Activated T-helper 1 cell treated with anti-CD3 and anti-CD28 coated beads, Interleukin-12 subunit alpha, Interleukin-12 subunit beta, Interleukin-2, Interleukin-4 antibody, amounts not matched to agents 30 ng/mL and 10 ng/mL and 1 ng/mL, durations not matched to agents 14 hours and 24 hours and 36 hours (primary cell): ENCODE results near the gene CDYL. TPM values are rescaled to one million over a fixed set of nuclear protein-coding genes. Genes with fewer than 3 reads are reported as not detected.
"Not testable (repeated sequence)": the region's sequence is repeated elsewhere in the genome, so short reads cannot be mapped to it uniquely, and the experiment has no call there.

ENCODE experiments used
- DNase-seq: peaks from one replicate; pipeline ENCODE4 v3.0.0; 2021; ENCODE audit warnings: low spot score
- H3K27ac Mint-ChIP-seq: one replicate; pipeline ENCODE4 v1.8.0; 2021; ENCODE audit warnings: mild to moderate bottlenecking, mixed read lengths
- H3K27me3 Mint-ChIP-seq: one replicate; pipeline ENCODE4 v1.8.0; 2022; ENCODE audit warnings: mild to moderate bottlenecking, moderate library complexity, mixed read lengths; ENCODE audit not compliant: insufficient read depth
- H3K36me3 Mint-ChIP-seq: one replicate; pipeline ENCODE4 v1.8.0; 2021; ENCODE audit warnings: low read depth, mixed read lengths
- H3K4me1 Mint-ChIP-seq: one replicate; pipeline ENCODE4 v1.8.0; 2021; ENCODE audit warnings: low read depth, mixed read lengths
- H3K4me3 Mint-ChIP-seq: one replicate; pipeline ENCODE4 v1.8.0; 2021; ENCODE audit warnings: mild to moderate bottlenecking, moderate library complexity, mixed read lengths
- H3K9me3 Mint-ChIP-seq: one replicate; pipeline ENCODE4 v1.8.0; 2021; ENCODE audit warnings: mixed read lengths
- intact Hi-C: fragments of 100-400 bp; cut with micrococcal nuclease; formaldehyde crosslinking; loops from one replicate; pipeline ENCODE4 v1.15.1; 2024
- total RNA-seq: library from RNA; stranded (reverse); gene quantifications from 2 replicates; pipeline ENCODE4 v1.2.3, GENCODE V29; 2022

The CDYL gene
- total RNA-seq, 1 donor from 2014 or later = 26.8 TPM

DNA sequence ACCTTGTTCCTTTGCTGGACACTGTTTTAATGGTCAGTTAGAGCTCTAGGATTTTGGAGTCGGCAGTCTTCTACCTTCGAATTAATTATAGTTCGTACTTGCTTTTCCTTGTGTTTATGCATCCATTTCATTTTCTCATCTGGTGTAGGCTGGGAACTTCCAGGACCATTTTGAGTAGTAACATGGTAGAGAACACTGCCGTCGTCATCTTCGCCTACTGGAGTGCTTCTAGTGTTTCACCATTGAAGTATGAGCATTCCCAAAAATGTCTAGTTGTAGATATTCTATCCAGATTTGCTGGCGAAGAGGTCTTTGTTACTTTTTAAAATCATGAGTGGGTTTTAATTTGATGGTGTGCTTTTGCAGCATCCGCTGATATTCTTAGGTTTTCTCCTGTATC lies 36.9 kb downstream of the CDYL start:
- Mint-ChIP-seq H3K9me3 (peaks cover 3% of the 10 kb centered on the region), H3K4me3 (no peak overlapping the region), H3K27ac (no peak overlapping the region), H3K36me3 (peaks cover 2% of the 10 kb centered on the region), H3K4me1 (peaks cover 18% of the 10 kb centered on the region), H3K27me3 (no peaks in the 10 kb centered on the region)
- intact Hi-C loops = no loop called here
- DNase-seq = no peak

- H3K9me3 Mint-ChIP-seq = peaks cover 2% of the 10 kb centered on the region
- intact Hi-C loops = no loop called here
- H3K4me3 Mint-ChIP-seq = no peak overlapping the region
- no peak for DNase-seq
- H3K4me1 Mint-ChIP-seq = peaks cover 18% of the 10 kb centered on the region
- no peaks in the 10 kb centered on the region for H3K27me3 Mint-ChIP-seq
- peaks cover 3% of the 10 kb centered on the region for H3K36me3 Mint-ChIP-seq
- no peak overlapping the region for H3K27ac Mint-ChIP-seq
Observed at GRCh38 chr6:4814212-4814611, 38.0 kb downstream of the CDYL start.

DNA sequence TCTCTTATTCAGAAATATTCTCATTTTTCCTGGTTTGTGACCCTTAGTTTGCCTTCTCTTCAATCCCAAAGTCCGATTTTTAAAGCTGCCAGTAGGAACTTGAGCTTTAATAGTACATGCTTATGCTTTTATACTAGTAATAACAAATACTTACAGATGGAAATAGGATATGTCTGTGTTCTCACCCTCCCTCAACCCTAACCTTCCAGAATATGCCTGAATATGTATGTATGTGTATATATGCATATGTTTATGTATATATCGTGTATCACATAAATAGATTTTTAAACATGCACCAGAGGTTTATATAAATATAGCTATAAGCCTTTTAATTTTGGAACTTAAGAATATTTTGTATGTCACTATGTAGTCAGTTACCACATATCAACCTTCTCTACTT lies 38.8 kb downstream of the CDYL start:
- intact Hi-C loops = no loop called here
- no peaks in the 10 kb centered on the region for H3K9me3 Mint-ChIP-seq
- peaks cover 16% of the 10 kb centered on the region for H3K4me1 Mint-ChIP-seq
- H3K36me3 Mint-ChIP-seq = peaks cover 3% of the 10 kb centered on the region
- no peaks in the 10 kb centered on the region for H3K27me3 Mint-ChIP-seq
- H3K4me3 Mint-ChIP-seq = no peak overlapping the region
- no peak for DNase-seq
- no peak overlapping the region for H3K27ac Mint-ChIP-seq

DNA sequence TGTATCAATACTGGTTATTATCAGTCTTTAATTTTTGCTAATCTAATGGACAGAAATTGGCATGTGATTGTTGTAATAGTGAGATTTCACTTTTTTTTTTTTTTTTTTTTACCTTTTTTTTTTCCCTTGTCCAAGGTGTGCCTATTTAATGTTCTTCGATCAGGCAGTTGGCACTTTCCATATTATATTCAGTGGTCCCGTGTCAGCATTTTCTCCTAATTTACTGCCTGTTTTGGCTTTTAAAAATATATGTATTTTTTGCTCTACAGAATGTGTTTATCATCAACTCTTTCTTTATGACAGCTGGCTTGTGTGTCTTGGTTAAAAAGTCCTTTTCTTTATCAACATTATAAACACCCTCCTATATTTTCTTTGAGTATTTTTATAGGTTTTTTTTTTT lies 39.4 kb downstream of the CDYL start:
- intact Hi-C loops = no loop called here
- no peak overlapping the region for H3K4me3 Mint-ChIP-seq
- H3K27me3 Mint-ChIP-seq = no peaks in the 10 kb centered on the region
- no peak overlapping the region for H3K27ac Mint-ChIP-seq
- H3K4me1 Mint-ChIP-seq = peaks cover 13% of the 10 kb centered on the region
- no peak for DNase-seq
- H3K36me3 Mint-ChIP-seq = peaks cover 3% of the 10 kb centered on the region
- H3K9me3 Mint-ChIP-seq = no peaks in the 10 kb centered on the region

GRCh38 chr6:4816904-4817303 lies 40.7 kb downstream of the CDYL start:
- Mint-ChIP-seq H3K36me3 (peaks cover 1% of the 10 kb centered on the region), H3K4me1 (peaks cover 7% of the 10 kb centered on the region), H3K27ac (no peak overlapping the region), H3K27me3 (no peaks in the 10 kb centered on the region), H3K9me3 (no peaks in the 10 kb centered on the region), H3K4me3 (no peak overlapping the region)
- no peak for DNase-seq
- intact Hi-C loops = no loop called here

- peaks cover 1% of the 10 kb centered on the region for H3K36me3 Mint-ChIP-seq
- intact Hi-C loops = no loop called here
- no peaks in the 10 kb centered on the region for H3K27me3 Mint-ChIP-seq
- peaks cover under 1% of the 10 kb centered on the region for H3K4me1 Mint-ChIP-seq
- no peak overlapping the region for H3K27ac Mint-ChIP-seq
- DNase-seq = no peak
- H3K4me3 Mint-ChIP-seq = no peak overlapping the region
- H3K9me3 Mint-ChIP-seq = no peaks in the 10 kb centered on the region
Observed at GRCh38 chr6:4817551-4817950, 41.3 kb downstream of the CDYL start.

GRCh38 chr6:4818272-4818938 lies 42.2 kb downstream of the CDYL start:
- H3K36me3 Mint-ChIP-seq = peaks cover 1% of the 10 kb centered on the region
- H3K4me3 Mint-ChIP-seq = no peak overlapping the region
- intact Hi-C loops = no loop called here
- H3K9me3 Mint-ChIP-seq = no peaks in the 10 kb centered on the region
- H3K27ac Mint-ChIP-seq = no peak overlapping the region
- H3K27me3 Mint-ChIP-seq = no peaks in the 10 kb centered on the region
- no peak for DNase-seq
- H3K4me1 Mint-ChIP-seq = no peaks in the 10 kb centered on the region

GRCh38 chr6:4819706-4820283 lies 43.6 kb downstream of the CDYL start:
- H3K36me3 Mint-ChIP-seq = peaks cover 1% of the 10 kb centered on the region
- no peaks in the 10 kb centered on the region for H3K4me1 Mint-ChIP-seq
- DNase-seq = no peak
- intact Hi-C loops = no loop called here
- H3K27me3 Mint-ChIP-seq = no peaks in the 10 kb centered on the region
- H3K9me3 Mint-ChIP-seq = peaks cover 4% of the 10 kb centered on the region
- no peak overlapping the region for H3K4me3 Mint-ChIP-seq
- no peak overlapping the region for H3K27ac Mint-ChIP-seq

GRCh38 chr6:4820704-4821276 lies 44.6 kb downstream of the CDYL start:
- Mint-ChIP-seq H3K4me1 (no peaks in the 10 kb centered on the region), H3K27ac (no peak overlapping the region)

DNA sequence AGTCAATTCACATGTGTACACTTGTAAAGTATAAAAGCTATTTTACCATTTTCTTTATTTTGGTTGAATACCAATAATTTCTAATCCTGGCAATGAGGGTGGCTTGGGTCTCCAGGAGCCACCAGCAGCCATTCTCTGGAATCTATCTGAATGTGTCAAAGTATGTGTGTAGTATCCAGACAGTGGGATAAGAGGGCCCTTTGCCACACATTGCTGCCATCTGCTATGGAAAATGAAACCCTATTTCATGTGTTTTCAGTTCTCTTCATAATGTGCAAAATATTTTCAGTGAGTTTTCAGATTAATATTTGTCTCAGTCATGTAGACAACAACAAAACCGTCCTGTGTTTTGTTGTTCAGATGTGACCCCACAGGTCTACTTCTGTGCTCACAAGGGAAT lies 46.3 kb downstream of the CDYL start:
- no peak overlapping the region for H3K4me3 Mint-ChIP-seq
- intact Hi-C loops = no loop called here

More at GRCh38 chr6:4820704-4821276, 44.6 kb downstream of the CDYL start:
- intact Hi-C loops = no loop called here
- H3K36me3 Mint-ChIP-seq = peaks cover 1% of the 10 kb centered on the region
- no peak for DNase-seq
- peaks cover 4% of the 10 kb centered on the region for H3K9me3 Mint-ChIP-seq
- H3K4me3 Mint-ChIP-seq = no peak overlapping the region
- no peaks in the 10 kb centered on the region for H3K27me3 Mint-ChIP-seq

DNA sequence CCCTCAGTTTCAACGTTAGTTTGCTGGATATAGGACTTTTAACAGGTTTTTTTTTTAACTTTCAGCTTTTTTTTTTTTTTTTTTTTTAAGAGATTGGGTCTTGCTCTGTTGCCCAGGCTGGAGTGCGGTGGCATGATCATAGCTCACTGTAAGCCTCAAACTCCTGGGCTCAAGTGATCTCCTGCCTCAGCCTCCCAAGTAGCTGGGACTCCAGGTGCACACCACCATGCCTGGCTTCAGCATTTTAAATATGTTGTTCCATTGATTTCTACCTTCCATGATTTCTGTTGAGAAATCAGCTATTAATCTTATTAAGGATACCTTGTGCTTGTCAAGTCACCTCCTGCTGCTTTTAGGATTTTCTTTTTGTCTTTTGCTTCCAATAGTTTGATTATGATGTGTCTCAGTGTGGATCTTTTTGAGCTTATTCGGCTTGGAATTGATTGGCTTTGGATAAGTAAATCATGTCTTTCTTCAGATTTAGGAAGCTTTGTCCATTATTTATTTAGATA lies 52.0 kb downstream of the CDYL start:
- H3K9me3 Mint-ChIP-seq = peaks cover 42% of the 10 kb centered on the region
- no peaks in the 10 kb centered on the region for H3K36me3 Mint-ChIP-seq
- H3K27ac Mint-ChIP-seq = no peak overlapping the region
- H3K4me1 Mint-ChIP-seq = peaks cover 10% of the 10 kb centered on the region
- no peaks in the 10 kb centered on the region for H3K27me3 Mint-ChIP-seq
- H3K4me3 Mint-ChIP-seq = no peak overlapping the region
- intact Hi-C loops = no loop called here
- DNase-seq = no peak

More for the DNA sequence above, 46.3 kb downstream of the CDYL start:
- H3K27ac Mint-ChIP-seq = no peak overlapping the region
- H3K27me3 Mint-ChIP-seq = no peaks in the 10 kb centered on the region
- no peak for DNase-seq
- H3K36me3 Mint-ChIP-seq = peaks cover 1% of the 10 kb centered on the region
- peaks cover 10% of the 10 kb centered on the region for H3K4me1 Mint-ChIP-seq
- peaks cover 19% of the 10 kb centered on the region for H3K9me3 Mint-ChIP-seq

- Mint-ChIP-seq H3K27ac (no peak overlapping the region), H3K27me3 (no peaks in the 10 kb centered on the region), H3K9me3 (peaks cover 37% of the 10 kb centered on the region), H3K4me1 (peaks cover 10% of the 10 kb centered on the region), H3K4me3 (no peak overlapping the region), H3K36me3 (no peaks in the 10 kb centered on the region)
- intact Hi-C loops = no loop called here
- no peak for DNase-seq
Observed at GRCh38 chr6:4829089-4829488, 52.9 kb downstream of the CDYL start.

GRCh38 chr6:4835540-4835939 lies 59.3 kb downstream of the CDYL start:
- H3K36me3 Mint-ChIP-seq, DNase-seq, H3K4me1 Mint-ChIP-seq, intact Hi-C loops, H3K27ac Mint-ChIP-seq, H3K4me3 Mint-ChIP-seq, H3K27me3 Mint-ChIP-seq: not testable (repeated sequence)
- H3K9me3 Mint-ChIP-seq = peaks cover 25% of the 10 kb centered on the region
